AG04449 (cell line): ENCODE results near the gene NEAT1.
"Not testable (repeated sequence)": the region's sequence is repeated elsewhere in the genome, so short reads cannot be mapped to it uniquely, and the experiment has no call there.

Experiments
- CTCF ChIA-PET: fragments of 350-600 bp; formaldehyde crosslinking; extraction: SDS; loops from one replicate; lab custom pipeline; 2021; ENCODE audit warnings: antibody characterized with exemption; lab: Yijun Ruan, JAX
- POLR2A ChIA-PET: fragments of 400-600, 350-600 bp; formaldehyde crosslinking; extraction: SDS; loops from one replicate; lab custom pipeline; 2020; ENCODE audit warnings: antibody characterized with exemption, inconsistent platforms; lab: Yijun Ruan, JAX
- DNase-seq: peaks from one replicate; pipeline ENCODE4 v3.0.0-alpha.2; 2010; ENCODE audit warnings: low read depth, low spot score
- H3K4me3 ChIP-seq: 2 replicates; pipeline ENCODE4 v1.5.1; 2011; ENCODE audit warnings: low read depth, mild to moderate bottlenecking, control low read depth, low read length
- TF ChIP-seq, protein P1 (sequence below): IDR thresholded peaks from one replicate; pipeline ENCODE4 v1.5.1; 2011; ENCODE audit warnings: mild to moderate bottlenecking, moderate library complexity, low read length, control low read depth, inconsistent platforms; ENCODE audit not compliant: insufficient read depth; ENCODE audit errors: missing control alignments

NEAT1 gene

DNA sequence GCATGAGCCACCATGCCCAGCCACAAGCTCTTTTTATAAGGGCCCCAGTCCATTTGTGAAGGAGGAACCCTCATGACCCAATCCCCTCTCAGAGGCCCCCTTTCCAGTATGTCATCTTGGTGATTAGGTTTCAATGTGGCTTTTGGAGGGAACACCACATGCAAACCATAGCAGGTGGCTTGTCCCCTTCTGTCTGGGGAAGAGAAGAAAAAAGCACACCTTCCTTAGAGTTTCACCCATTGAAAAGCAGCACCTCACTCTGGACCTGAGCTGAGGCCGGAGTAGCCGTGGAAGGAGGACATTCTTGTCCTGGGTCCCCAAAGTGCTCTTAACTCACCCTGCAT, 25.4 kb downstream of the NEAT1 start:
- CTCF ChIA-PET = interaction anchor here (0.8 to 2.3 kb wide), 2 partner anchors 31 to 61 kb away, joined by 3 to 15 read pairs; no protein-coding TSS in a partner anchor
- POLR2A ChIA-PET = interaction anchor here (0.9 to 6.3 kb wide), 8 partner anchors 24 to 88 kb away, joined by 3 to 103 read pairs (median 18); partner anchors contain the start of genes MALAT1 and NEAT1
- H3K4me3 ChIP-seq = no peak overlapping the region
- TF ChIP-seq, protein P1, sequence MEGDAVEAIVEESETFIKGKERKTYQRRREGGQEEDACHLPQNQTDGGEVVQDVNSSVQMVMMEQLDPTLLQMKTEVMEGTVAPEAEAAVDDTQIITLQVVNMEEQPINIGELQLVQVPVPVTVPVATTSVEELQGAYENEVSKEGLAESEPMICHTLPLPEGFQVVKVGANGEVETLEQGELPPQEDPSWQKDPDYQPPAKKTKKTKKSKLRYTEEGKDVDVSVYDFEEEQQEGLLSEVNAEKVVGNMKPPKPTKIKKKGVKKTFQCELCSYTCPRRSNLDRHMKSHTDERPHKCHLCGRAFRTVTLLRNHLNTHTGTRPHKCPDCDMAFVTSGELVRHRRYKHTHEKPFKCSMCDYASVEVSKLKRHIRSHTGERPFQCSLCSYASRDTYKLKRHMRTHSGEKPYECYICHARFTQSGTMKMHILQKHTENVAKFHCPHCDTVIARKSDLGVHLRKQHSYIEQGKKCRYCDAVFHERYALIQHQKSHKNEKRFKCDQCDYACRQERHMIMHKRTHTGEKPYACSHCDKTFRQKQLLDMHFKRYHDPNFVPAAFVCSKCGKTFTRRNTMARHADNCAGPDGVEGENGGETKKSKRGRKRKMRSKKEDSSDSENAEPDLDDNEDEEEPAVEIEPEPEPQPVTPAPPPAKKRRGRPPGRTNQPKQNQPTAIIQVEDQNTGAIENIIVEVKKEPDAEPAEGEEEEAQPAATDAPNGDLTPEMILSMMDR = no peak
- DNase-seq = no peak

DNA sequence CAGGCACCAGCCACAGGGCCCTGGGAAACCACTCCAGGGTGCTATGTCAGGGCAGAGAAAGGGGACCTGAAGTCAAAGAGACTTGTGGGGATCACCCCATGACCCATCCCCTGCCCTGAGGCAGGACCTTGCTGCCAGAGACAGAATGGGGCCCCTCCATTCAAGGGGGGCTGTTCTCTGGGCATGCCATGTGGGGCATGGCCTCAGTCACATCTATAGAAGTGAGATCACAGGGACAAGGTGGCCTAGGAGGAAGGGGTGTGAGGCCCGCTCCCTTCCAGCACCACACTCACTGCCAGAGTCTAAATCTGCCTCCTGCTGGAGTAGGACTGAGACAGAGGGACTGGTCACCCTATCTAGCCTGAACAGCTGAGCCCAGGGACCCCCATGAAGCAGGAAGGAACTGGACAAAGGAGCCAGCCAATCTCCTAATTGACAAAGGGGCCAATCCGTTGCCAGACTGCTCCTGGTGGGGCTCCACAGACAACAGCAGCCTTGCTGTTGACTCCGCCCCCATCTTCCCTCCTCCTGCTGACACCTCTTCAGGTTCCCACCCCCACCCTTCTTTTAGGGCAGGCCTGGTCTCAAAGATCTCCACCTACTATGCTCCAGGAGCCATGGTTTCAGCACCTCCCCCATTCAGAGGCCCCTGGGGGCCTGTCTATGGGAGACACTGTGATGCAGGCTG, 26.0 kb downstream of the NEAT1 start:
- ChIA-PET CTCF (interaction anchor here (1.2 to 2.3 kb wide), 3 partner anchors 31 to 62 kb away, joined by 3 to 15 read pairs (median 12); no protein-coding TSS in a partner anchor), POLR2A (interaction anchor here (0.9 to 6.3 kb wide), 12 partner anchors 24 to 62 kb away, joined by 3 to 103 read pairs (median 8); partner anchors contain the start of genes MALAT1 and NEAT1)
- TF ChIP-seq, protein P1 = no peak
- H3K4me3 ChIP-seq = no peak overlapping the region
- no peak for DNase-seq

DNA sequence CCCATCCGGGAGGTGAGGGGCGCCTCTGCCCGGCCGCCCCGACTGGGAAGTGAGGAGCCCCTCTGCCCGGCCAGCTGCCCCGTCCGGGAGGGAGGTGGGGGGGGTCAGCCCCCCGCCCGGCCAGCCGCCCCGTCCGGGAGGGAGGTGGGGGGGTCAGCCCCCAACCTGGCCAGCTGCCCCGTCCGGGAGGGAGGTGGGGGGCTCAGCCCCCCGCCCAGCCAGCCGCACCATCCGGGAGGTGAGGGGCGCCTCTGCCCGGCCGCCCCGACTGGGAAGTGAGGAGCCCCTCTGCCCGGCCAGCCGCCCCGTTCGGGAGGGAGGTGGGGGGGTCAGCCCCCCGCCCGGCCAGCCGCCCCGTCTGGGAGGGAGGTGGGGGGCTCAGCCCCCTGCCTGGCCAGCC, 28.7 kb downstream of the NEAT1 start:
- CTCF ChIA-PET, POLR2A ChIA-PET, H3K4me3 ChIP-seq, DNase-seq: not testable (repeated sequence)

DNA sequence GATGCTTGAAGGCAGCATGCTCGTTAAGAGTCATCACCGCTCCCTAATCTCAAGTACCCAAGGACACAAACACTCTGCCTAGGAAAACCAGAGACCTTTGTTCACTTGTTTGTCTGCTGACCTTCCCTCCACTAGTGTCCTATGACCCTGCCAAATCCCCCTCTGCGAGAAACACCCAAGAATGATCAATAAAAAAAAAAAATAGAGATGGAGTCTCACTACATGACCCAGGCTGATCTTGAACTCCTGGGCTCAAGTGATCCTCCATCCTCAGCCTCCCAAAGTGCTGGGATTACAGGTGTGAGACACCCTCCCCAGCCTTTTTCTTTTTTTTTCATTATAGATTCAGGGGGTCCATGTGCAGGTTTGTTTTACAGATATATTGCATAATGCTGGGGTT, 29.7 kb downstream of the NEAT1 start:
- H3K4me3 ChIP-seq, DNase-seq: not testable (repeated sequence)
- ChIA-PET POLR2A (interaction anchor here (1.1 to 4.3 kb wide), 10 partner anchors 20 to 136 kb away, joined by 3 to 142 read pairs (median 6); partner anchors contain the start of genes MALAT1 and NEAT1), CTCF (interaction anchor here (1.0 to 1.4 kb wide), 5 partner anchors 12 to 74 kb away, joined by 3 to 4 read pairs (median 3); no protein-coding TSS in a partner anchor)

DNA sequence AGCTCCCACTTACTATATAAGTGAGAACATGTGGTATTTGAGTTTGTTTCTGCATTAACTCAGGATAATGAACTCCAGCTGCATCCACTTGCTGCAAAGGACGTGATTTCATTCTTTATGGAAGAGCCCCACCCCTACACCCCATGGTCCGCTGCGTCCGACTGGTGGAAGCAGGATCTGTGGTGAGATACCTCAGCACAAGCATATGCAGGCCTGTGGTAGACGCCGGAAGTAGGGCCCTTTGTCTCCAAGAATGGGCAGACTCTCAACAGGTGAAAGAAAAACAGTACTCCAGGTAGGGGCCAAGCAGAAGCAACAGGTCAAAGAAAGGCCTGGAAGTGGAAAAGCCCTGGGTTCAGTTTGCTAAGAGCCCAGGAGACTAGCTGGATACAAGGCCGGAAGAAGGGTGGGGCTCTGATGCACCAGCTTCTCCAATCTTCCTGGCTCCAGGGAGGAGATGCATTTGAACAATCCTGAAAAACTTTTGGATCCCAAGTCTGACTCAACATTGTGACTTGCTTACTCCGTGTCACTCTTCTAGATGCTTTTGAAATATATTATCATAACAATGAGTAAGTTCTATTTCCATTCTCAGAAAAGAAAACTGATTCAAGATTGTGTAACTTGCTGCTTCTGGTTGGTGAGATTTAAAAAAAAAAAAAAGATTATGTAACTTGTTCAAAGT, 30.4 kb downstream of the NEAT1 start:
- ChIA-PET POLR2A (interaction anchor here (1.0 to 4.3 kb wide), 12 partner anchors 19 to 136 kb away, joined by 3 to 142 read pairs (median 6); partner anchors contain the start of genes MALAT1 and NEAT1), CTCF (interaction anchor here (0.7 to 1.6 kb wide), 8 partner anchors 11 to 75 kb away, joined by 3 to 4 read pairs (median 4); no protein-coding TSS in a partner anchor)
- DNase-seq = no peak
- H3K4me3 ChIP-seq = no peak overlapping the region
- TF ChIP-seq, protein P1 = no peak

DNA sequence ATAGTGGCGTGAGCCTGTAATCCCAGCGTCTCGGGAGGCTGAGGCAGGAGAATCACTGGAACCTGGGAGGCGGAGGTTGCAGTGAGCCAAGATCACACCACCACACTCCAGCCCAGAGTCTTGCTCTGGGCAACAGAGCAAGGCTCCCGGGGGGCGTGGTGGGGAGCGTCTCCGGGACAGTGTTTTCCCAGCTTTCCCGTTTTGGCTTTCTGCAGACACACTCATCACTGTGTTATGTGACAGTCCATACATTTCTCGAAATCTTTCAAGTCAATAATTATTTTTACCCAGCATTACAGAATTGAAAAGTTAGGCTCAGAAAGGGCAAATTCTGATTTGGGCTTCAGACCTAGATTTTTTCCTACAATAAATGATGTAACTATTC, 31.7 kb downstream of the NEAT1 start:
- CTCF ChIA-PET = interaction anchor here (1.4 to 1.6 kb wide), 3 partner anchors 37 to 56 kb away, joined by 4 to 5 read pairs (median 4); no protein-coding TSS in a partner anchor
- H3K4me3 ChIP-seq = peak overlapping the region; percentile 65
- TF ChIP-seq, protein P1 = no peak
- DNase-seq = no peak
- POLR2A ChIA-PET = interaction anchor here (0.6 to 4.3 kb wide), 6 partner anchors 11 to 62 kb away, joined by 3 to 142 read pairs (median 12); partner anchors contain the start of gene MALAT1
